Jurkat, Clone E6-1 (cell line): ENCODE data around the gene COBL.
"Not testable (repeated sequence)": the region's sequence is repeated elsewhere in the genome, so short reads cannot be mapped to it uniquely, and the experiment has no call there.

ENCODE experiments used
- DNase-seq: peaks from one replicate; pipeline ENCODE4 v3.0.0-alpha.2; 2011; ENCODE audit warnings: low read depth, low spot score
- H3K4me3 ChIP-seq: 2 replicates; pipeline ENCODE4 v1.5.1; 2011; ENCODE audit warnings: mild to moderate bottlenecking, low read length, control low read depth, moderate library complexity

The COBL gene

GRCh38 chr7:51013218-51013786, 303.3 kb downstream of the COBL start:
- H3K4me3 ChIP-seq: no peak overlapping the region
- DNase-seq: no peak

- no peak for DNase-seq
- H3K4me3 ChIP-seq: no peak overlapping the region
Observed at GRCh38 chr7:51012569-51013217, 303.9 kb downstream of the COBL start.

- H3K4me3 ChIP-seq: no peak overlapping the region
- DNase-seq: no peak
Observed at GRCh38 chr7:51011710-51012350, 304.8 kb downstream of the COBL start.

- no peak overlapping the region for H3K4me3 ChIP-seq
- DNase-seq: no peak
Observed at GRCh38 chr7:51010534-51010933, 306.1 kb downstream of the COBL start.

GRCh38 chr7:51009716-51010496, 306.7 kb downstream of the COBL start:
- no peak for DNase-seq
- H3K4me3 ChIP-seq: no peak overlapping the region

- DNase-seq: no peak
- no peak overlapping the region for H3K4me3 ChIP-seq
Observed at GRCh38 chr7:51007551-51008505, 308.8 kb downstream of the COBL start.

GRCh38 chr7:51006483-51007235, 309.9 kb downstream of the COBL start:
- DNase-seq: no peak
- H3K4me3 ChIP-seq: no peak overlapping the region

- no peak overlapping the region for H3K4me3 ChIP-seq
- DNase-seq: no peak
Observed at GRCh38 chr7:51005074-51005473, 311.5 kb downstream of the COBL start.

GRCh38 chr7:51000956-51001355, 315.7 kb downstream of the COBL start:
- no peak overlapping the region for H3K4me3 ChIP-seq
- no peak for DNase-seq

GRCh38 chr7:50994753-50995319, 321.8 kb downstream of the COBL start:
- no peak for DNase-seq
- no peak overlapping the region for H3K4me3 ChIP-seq

GRCh38 chr7:50990214-50990613, 326.4 kb downstream of the COBL start:
- DNase-seq, H3K4me3 ChIP-seq: not testable (repeated sequence)

- no peak for DNase-seq
- H3K4me3 ChIP-seq: no peak overlapping the region
Observed at GRCh38 chr7:50988988-50989387, 327.6 kb downstream of the COBL start.

GRCh38 chr7:50988465-50988864, 328.1 kb downstream of the COBL start:
- no peak overlapping the region for H3K4me3 ChIP-seq
- no peak for DNase-seq

GRCh38 chr7:50985096-50985495, 331.5 kb downstream of the COBL start:
- DNase-seq: no peak
- H3K4me3 ChIP-seq: no peak overlapping the region

GRCh38 chr7:50983850-50984249, 332.8 kb downstream of the COBL start:
- no peak overlapping the region for H3K4me3 ChIP-seq
- DNase-seq: no peak

- DNase-seq: no peak
- no peak overlapping the region for H3K4me3 ChIP-seq
Observed at GRCh38 chr7:50982626-50983025, 334.0 kb downstream of the COBL start.

GRCh38 chr7:50981743-50982142, 334.9 kb downstream of the COBL start:
- H3K4me3 ChIP-seq: no peak overlapping the region
- no peak for DNase-seq

- no peak overlapping the region for H3K4me3 ChIP-seq
- no peak for DNase-seq
Observed at GRCh38 chr7:50980411-50980810, 336.2 kb downstream of the COBL start.
